Left lung (tissue), 10 donors: ENCODE data around the gene PCDHA13. TPM values are rescaled to one million over a fixed set of nuclear protein-coding genes. Genes with fewer than 3 reads are reported as not detected.
"Not testable (repeated sequence)": the region's sequence is repeated elsewhere in the genome, so short reads cannot be mapped to it uniquely, and the experiment has no call there.

Source experiments
- ATAC-seq: fragments of 200-7000 bp; cut with Tn5 transposase; one replicate; pipeline ENCODE4 v1.9.1; 2020; ENCODE audit warnings: moderate library complexity
- DNase-seq, 4 donors: peaks; one replicate each; pipeline ENCODE4 v3.0.0-alpha.2; 2013 to 2020
- H3K27ac ChIP-seq, 2 donors: fragments of 200-600 bp; sonication (generic) in 1 of 2; one replicate each; pipeline versions ENCODE4 v1.5.0 to v1.8.0; 2020 to 2021
- H3K27me3 ChIP-seq, 2 donors: fragments of 200-600 bp; sonication (generic) in 1 of 2; one replicate each; pipeline versions ENCODE4 v1.5.0 to v1.8.0; 2020 to 2021
- H3K36me3 ChIP-seq, 2 donors: fragments of 200-600 bp; sonication (generic) in 1 of 2; one replicate each; pipeline versions ENCODE4 v1.5.0 to v1.8.0; 2020 to 2021
- H3K4me1 ChIP-seq, 2 donors: fragments of 200-600 bp; one replicate each; pipeline ENCODE4 v1.8.0; 2021
- H3K4me3 ChIP-seq, 2 donors: fragments of 200-600 bp; sonication (generic) in 1 of 2; one replicate each; pipeline versions ENCODE4 v1.5.0 to v1.8.0; 2020 to 2021; ENCODE audit warnings: mild to moderate bottlenecking in 1 of 2
- H3K9me3 ChIP-seq, 2 donors: fragments of 200-600 bp; sonication (generic) in 1 of 2; one replicate each; pipeline versions ENCODE4 v1.5.0 to v1.8.0; 2020 to 2021
- CTCF ChIP-seq, 2 donors: fragments of 200-600 bp; sonication (generic) in 1 of 2; IDR thresholded peaks; one replicate each; pipeline versions ENCODE4 v1.5.0 to v1.8.0; 2021; ENCODE audit warnings: antibody characterized with exemption in 2 of 2
- intact Hi-C, 2 donors: fragments of 100-400 bp; cut with DNase I; formaldehyde crosslinking; loops; one replicate each; pipeline versions ENCODE4 v1.11.2 to v1.14.2; 2022
- polyA plus RNA-seq, 6 donors: library from polyadenylated mRNA; unstranded; fragments of 120-200 nt; gene quantifications; one replicate each; pipeline ENCODE4 v1.2.1, GENCODE V29; 2013; ENCODE audit not compliant: insufficient read length in 6 of 6
- total RNA-seq, 2 donors: library from RNA; stranded (reverse); fragmentation: NEBNext Ultra II Directional; extraction: Animal tissue kit (Norgen Biotek cat#: 25700); gene quantifications; one replicate each; pipeline ENCODE4 v1.2.1, GENCODE V29; 2021
- donor health status: DM: no; HTN: yes; CAD: no.
- donor health status: DM: no; HTN: no; CAD: no.

The PCDHA13 gene
- total and polyA plus RNA-seq, 8 donors, result 0.09 to 1.7 (median 0.28) TPM

- no peaks in the 10 kb centered on the region for H3K4me1 ChIP-seq
- H3K27ac ChIP-seq, result no peak within 1 kb of the TSS
- intact Hi-C loops, result no loop called here
- ATAC-seq (peak; percentile 88), DNase-seq (peak in 1 of 4 donors; percentile 18)
- peaks cover 0 to 70% of the 10 kb centered on the region in 2 donors for H3K27me3 ChIP-seq
- H3K36me3 ChIP-seq, result no peaks in the 10 kb centered on the region
- peaks cover 0 to 30% of the 10 kb centered on the region in 2 donors for H3K9me3 ChIP-seq
- H3K4me3 ChIP-seq, result peak within 1 kb of the TSS in 1 of 2 donors; percentile 25
- no peak for TF ChIP-seq CTCF (IDR thresholded peaks at IDR 0.05)
Observed at GRCh38 chr5:140868721-140869554, 13.0 kb upstream of the PCDHA13 start, which contains the start of gene PCDHA11. TSS of gene PCDHA11 (plus strand) at chr5:140868957. CDS start at chr5:140869104, 147 bp downstream.

GRCh38 chr5:140869555-140869886 lies 12.4 kb upstream of the PCDHA13 start:
- peaks cover 0 to 30% of the 10 kb centered on the region in 2 donors for H3K9me3 ChIP-seq
- H3K36me3 ChIP-seq, result no peaks in the 10 kb centered on the region
- intact Hi-C loops, result no loop called here
- no peak overlapping the region for H3K27ac ChIP-seq
- ATAC-seq (peak; percentile 69), DNase-seq (no peak)
- no peak for TF ChIP-seq CTCF (IDR thresholded peaks at IDR 0.05)
- no peaks in the 10 kb centered on the region for H3K4me1 ChIP-seq
- peak overlapping the region in 1 of 2 donors; percentile 25 for H3K4me3 ChIP-seq
- H3K27me3 ChIP-seq, result peaks cover 4 to 75% of the 10 kb centered on the region in 2 donors

GRCh38 chr5:140870221-140871201 lies 11.4 kb upstream of the PCDHA13 start:
- TF ChIP-seq CTCF (IDR thresholded peaks at IDR 0.05), result no peak
- H3K4me3 ChIP-seq, result no peak overlapping the region
- H3K4me1 ChIP-seq, result no peaks in the 10 kb centered on the region
- H3K36me3 ChIP-seq, result no peaks in the 10 kb centered on the region
- DNase-seq (peak in 1 of 4 donors; percentile 77), ATAC-seq (no peak)
- H3K27ac ChIP-seq, result no peak overlapping the region
- peaks cover 0 to 35% of the 10 kb centered on the region in 2 donors for H3K9me3 ChIP-seq
- H3K27me3 ChIP-seq, result peaks cover 12 to 85% of the 10 kb centered on the region in 2 donors
- intact Hi-C loops, result no loop called here

GRCh38 chr5:140875085-140876065 lies 6.5 kb upstream of the PCDHA13 start, which contains the start of gene PCDHA12:
TSS of gene PCDHA12 (plus strand) at chr5:140875308. CDS start at chr5:140875473, 165 bp downstream.
- no peaks in the 10 kb centered on the region for H3K36me3 ChIP-seq
- peaks cover 22 to 91% of the 10 kb centered on the region in 2 donors for H3K27me3 ChIP-seq
- H3K4me3 ChIP-seq, result peak within 1 kb of the TSS in 1 of 2 donors; percentile 4
- no peaks in the 10 kb centered on the region for H3K4me1 ChIP-seq
- TF ChIP-seq CTCF (IDR thresholded peaks at IDR 0.05), result peak in 1 of 2 donors; percentile 9
- peak within 1 kb of the TSS in 1 of 2 donors; percentile 58 for H3K27ac ChIP-seq
- intact Hi-C loops, result no loop called here
- ATAC-seq, result peak; percentile 89
- peaks cover 0 to 45% of the 10 kb centered on the region in 2 donors for H3K9me3 ChIP-seq
- DNase-seq, result no peak

- H3K27ac ChIP-seq, intact Hi-C loops, H3K4me1 ChIP-seq, H3K36me3 ChIP-seq, ATAC-seq, H3K4me3 ChIP-seq: not testable (repeated sequence)
- H3K27me3 ChIP-seq, result peaks cover 22 to 91% of the 10 kb centered on the region in 2 donors
- peaks cover 0 to 33% of the 10 kb centered on the region in 2 donors for H3K9me3 ChIP-seq
- peak in 1 of 4 donors; percentile 72 for DNase-seq
Observed at GRCh38 chr5:140876541-140877261, 5.2 kb upstream of the PCDHA13 start.
